Umbilical cord (tissue), 2 donors: ENCODE results near the gene CYP2J2. TPM values are rescaled to one million over a fixed set of nuclear protein-coding genes. Genes with fewer than 3 reads are reported as not detected.
"Not testable (repeated sequence)": the region's sequence is repeated elsewhere in the genome, so short reads cannot be mapped to it uniquely, and the experiment has no call there.

Source experiments
- DNase-seq: peaks from one replicate; pipeline ENCODE4 v3.0.0-alpha.2; 2015; ENCODE audit warnings: low spot score
- total RNA-seq: library from RNA; depleted of rRNA; stranded (reverse); fragments of >200 nt; gene quantifications from one replicate; pipeline ENCODE4 v1.2.3, GENCODE V29; 2014; ENCODE audit warnings: low replicate concordance; ENCODE audit not compliant: insufficient read depth

Gene CYP2J2
- total RNA-seq = 3.1 TPM

GRCh38 chr1:59926381-59927123 is at the start of gene CYP2J2:
CYP2J2 (minus strand) TSS chr1:59926773; CDS start chr1:59926746, 27 bp downstream.
- DNase-seq = peak; percentile 54

GRCh38 chr1:59973719-59974118 is 47.1 kb upstream of the CYP2J2 start:
- no peak for DNase-seq

GRCh38 chr1:59972216-59972927 is 45.8 kb upstream of the CYP2J2 start:
- DNase-seq = no peak

GRCh38 chr1:59971464-59971911 is 44.9 kb upstream of the CYP2J2 start:
- DNase-seq = peak; percentile 63

- not testable (repeated sequence) for DNase-seq
These were observed 43.1 kb upstream of the CYP2J2 start for GRCh38 chr1:59969542-59970175.

GRCh38 chr1:59968746-59969145 is 42.2 kb upstream of the CYP2J2 start:
- not testable (repeated sequence) for DNase-seq

- DNase-seq = no peak
These were observed 41.2 kb upstream of the CYP2J2 start for GRCh38 chr1:59967780-59968179.

- DNase-seq = peak; percentile 97
These were observed 40.6 kb upstream of the CYP2J2 start for GRCh38 chr1:59967141-59967697.

- no peak for DNase-seq
These were observed 25.5 kb upstream of the CYP2J2 start for GRCh38 chr1:59952065-59952464.

GRCh38 chr1:59949648-59950047 is 23.1 kb upstream of the CYP2J2 start:
- no peak for DNase-seq

GRCh38 chr1:59948990-59949389 is 22.4 kb upstream of the CYP2J2 start:
- no peak for DNase-seq

- peak; percentile 79 for DNase-seq
These were observed 20.7 kb upstream of the CYP2J2 start for GRCh38 chr1:59947047-59947938.

- DNase-seq = no peak
These were observed 19.2 kb upstream of the CYP2J2 start for GRCh38 chr1:59945790-59946189.

- DNase-seq = no peak
These were observed 12.8 kb upstream of the CYP2J2 start for GRCh38 chr1:59939393-59939792.

- no peak for DNase-seq
These were observed 11.2 kb upstream of the CYP2J2 start for GRCh38 chr1:59937636-59938210.

GRCh38 chr1:59936358-59936821 is 9.8 kb upstream of the CYP2J2 start:
- DNase-seq = no peak

- DNase-seq = no peak
These were observed 2.4 kb upstream of the CYP2J2 start for GRCh38 chr1:59928996-59929395.

GRCh38 chr1:59927213-59927612 is 640 bp upstream of the CYP2J2 start:
- no peak for DNase-seq

GRCh38 chr1:59924653-59925052 is 1.9 kb downstream of the CYP2J2 start:
- DNase-seq = no peak

GRCh38 chr1:59921258-59921899 is 5.2 kb downstream of the CYP2J2 start:
- peak; percentile 29 for DNase-seq
